ENCODE data around the gene CDCA5. TPM values are rescaled to one million over a fixed set of nuclear protein-coding genes. Genes with fewer than 3 reads are reported as not detected.

The CDCA5 gene
- total RNA-seq, 1 experiment from 2014 or later: 94.8 TPM

- no peaks in the 10 kb centered on the region for H3K79me2 ChIP-seq (ENCODE audit: insufficient read depth, low read length)
- H3K56ac ChIP-seq (ENCODE audit: insufficient read length, low read depth, low read length): no peak overlapping the region
- H2AK5ac ChIP-seq (ENCODE audit: insufficient read length, low read length): no peak overlapping the region
- H3K4ac ChIP-seq (ENCODE audit: low read depth, low read length): no peak overlapping the region
- no peaks in the 10 kb centered on the region for H3K23me2 ChIP-seq (ENCODE audit: insufficient read length, low read depth, low read length, poor library complexity, severe bottlenecking)
- H3K27me3 ChIP-seq (ENCODE audit: insufficient read depth, low read length): no peaks in the 10 kb centered on the region
- no peak overlapping the region for H2BK20ac ChIP-seq (ENCODE audit: low read depth, low read length, poor library complexity, severe bottlenecking)
- peaks cover 4% of the 10 kb centered on the region in 2 experiments for H3K4me1 Mint-ChIP-seq
- H3K9ac ChIP-seq (ENCODE audit: extremely low read depth, insufficient read length, low read length): no peak overlapping the region
- DNase-seq: no peak
- H4K8ac ChIP-seq (replicated peaks; ENCODE audit: insufficient read length, low read depth, low read length): no peak overlapping the region
- H3K14ac ChIP-seq (ENCODE audit: insufficient read depth, low read length): no peak overlapping the region
- peaks cover 8% of the 10 kb centered on the region for H3K27me3 Mint-ChIP-seq (ENCODE audit: low read depth)
- H3K9me3 Mint-ChIP-seq: no peaks in the 10 kb centered on the region
- H3K36me3 Mint-ChIP-seq (ENCODE audit: insufficient read depth in 1 of 3, low read depth in 3 of 3): no peaks in the 10 kb centered on the region
- no peak overlapping the region for H3K18ac ChIP-seq (ENCODE audit: insufficient read length, low read depth, low read length)
- H2BK12ac ChIP-seq (ENCODE audit: insufficient read length, low read depth, low read length): no peak overlapping the region
- no peak overlapping the region for H2BK15ac ChIP-seq (ENCODE audit: low read depth, low read length)
- no peaks in the 10 kb centered on the region for H3K79me1 ChIP-seq (ENCODE audit: insufficient read depth, low read depth, low read length, poor library complexity, severe bottlenecking)
- no peaks in the 10 kb centered on the region for H4K20me1 ChIP-seq (ENCODE audit: control insufficient read depth, insufficient read depth, insufficient read length)
- no peak overlapping the region for H3K27ac ChIP-seq (ENCODE audit: insufficient read length, low read depth, low read length)
- no peak for TF ChIP-seq CTCF (conservative IDR thresholded peaks at IDR 0.05)
- no peak overlapping the region for H3K4me3 Mint-ChIP-seq
- H3K4me1 ChIP-seq (ENCODE audit: insufficient read depth, low read length): no peaks in the 10 kb centered on the region
- H2AFZ ChIP-seq (ENCODE audit: low read length): no peak overlapping the region
- H3T11ph ChIP-seq (ENCODE audit: low read length): no peak overlapping the region
- H4K5ac ChIP-seq (ENCODE audit: insufficient read length, low read depth, low read length): no peak overlapping the region
- H2BK120ac ChIP-seq (ENCODE audit: low read depth, low read length, poor library complexity, severe bottlenecking): no peak overlapping the region
- H3K9me3 ChIP-seq (ENCODE audit: control insufficient read depth, low read depth, low read length): no peaks in the 10 kb centered on the region
- no peak overlapping the region for H3K4me2 ChIP-seq (ENCODE audit: insufficient read depth, insufficient read length, low read length)
- no peak overlapping the region for H4K91ac ChIP-seq (ENCODE audit: insufficient read length, low read depth, low read length)
- H3K23ac ChIP-seq (ENCODE audit: insufficient read length, low read depth, low read length): no peak overlapping the region
- H3K27ac Mint-ChIP-seq: peak overlapping the region in 1 of 3 experiments; percentile 44; a peak in 1 of 7 replicates
- H2BK5ac ChIP-seq (ENCODE audit: insufficient read length, low read length): no peak overlapping the region
- no CpG with 5 or more reads among the region's 3 CpGs for WGBS (ENCODE audit: extremely low coverage, insufficient read length, low lambda C conversion rate)
Observed at GRCh38 chr11:65059523-65059922, 24.3 kb downstream of the CDCA5 start.

All from H9 (cell line).